GM19099 (cell line): ENCODE data around the gene ZNF396.

ENCODE experiments used
- POLR2A ChIP-seq: IDR thresholded peaks from 3 replicates; pipeline ENCODE4 v1.6.1; 2011; ENCODE audit warnings: low read depth; ENCODE audit not compliant: insufficient read length; ENCODE audit errors: extremely low read depth

ZNF396 gene

DNA sequence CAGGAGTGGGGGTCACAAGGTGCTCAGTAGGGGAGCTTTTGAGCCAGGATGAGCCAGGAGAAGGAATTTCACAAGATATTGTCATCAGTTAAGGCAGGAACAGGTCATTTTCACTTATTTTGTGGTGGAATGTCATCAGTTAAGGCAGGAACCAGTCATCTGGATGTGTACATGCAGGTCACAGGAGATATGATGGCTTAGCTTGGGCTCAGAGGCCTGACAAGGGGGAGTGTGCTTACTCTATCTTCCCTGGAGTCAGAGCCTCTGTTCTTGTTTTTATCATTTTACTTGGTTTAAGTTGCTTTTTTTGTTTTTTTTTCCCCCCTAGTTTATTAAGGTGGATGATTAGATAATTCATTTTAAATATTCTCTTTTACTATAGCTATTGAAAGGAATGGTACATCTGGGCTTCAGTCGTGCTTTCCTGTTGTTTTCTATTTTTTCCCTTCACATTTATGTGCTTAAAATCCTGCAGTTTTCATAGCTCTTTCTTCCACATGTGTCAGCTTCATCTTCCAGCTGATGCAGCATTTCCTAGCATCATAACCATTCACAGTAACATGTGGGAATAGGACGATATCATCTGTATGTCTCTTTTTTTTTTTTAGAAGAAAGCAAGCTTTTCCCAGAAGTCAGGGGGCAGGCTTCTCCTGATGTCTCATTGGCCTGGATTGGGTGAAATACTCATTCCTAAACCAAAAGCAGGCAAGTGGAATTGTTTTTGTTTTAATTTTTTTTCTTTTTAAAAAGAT lies 15.4 kb downstream of the ZNF396 start:
- no peak for TF ChIP-seq POLR2A

DNA sequence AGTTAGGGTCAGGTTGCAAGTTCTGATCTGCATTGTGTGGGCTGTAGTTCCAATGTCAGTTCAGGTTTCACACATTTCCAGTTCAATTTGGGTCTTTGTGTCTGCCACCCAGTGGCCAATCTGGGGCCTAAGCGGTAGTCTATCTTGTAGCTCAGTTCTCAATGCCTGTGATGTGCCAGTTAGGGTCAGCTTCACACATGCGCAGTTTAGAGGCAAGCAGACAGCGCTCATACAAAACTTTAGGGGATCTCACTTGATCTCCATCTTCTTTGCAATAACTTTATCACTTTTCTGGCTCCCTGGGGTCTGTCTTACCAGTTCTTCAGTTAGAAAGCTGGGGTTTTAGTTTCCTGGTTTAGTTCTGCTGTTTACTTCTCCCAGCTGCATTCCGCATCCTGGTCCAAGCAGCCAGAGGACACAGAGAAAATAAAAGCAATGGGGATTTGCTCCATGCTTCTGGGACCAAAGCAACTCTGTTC lies 22.0 kb downstream of the ZNF396 start:
- TF ChIP-seq POLR2A = no peak

DNA sequence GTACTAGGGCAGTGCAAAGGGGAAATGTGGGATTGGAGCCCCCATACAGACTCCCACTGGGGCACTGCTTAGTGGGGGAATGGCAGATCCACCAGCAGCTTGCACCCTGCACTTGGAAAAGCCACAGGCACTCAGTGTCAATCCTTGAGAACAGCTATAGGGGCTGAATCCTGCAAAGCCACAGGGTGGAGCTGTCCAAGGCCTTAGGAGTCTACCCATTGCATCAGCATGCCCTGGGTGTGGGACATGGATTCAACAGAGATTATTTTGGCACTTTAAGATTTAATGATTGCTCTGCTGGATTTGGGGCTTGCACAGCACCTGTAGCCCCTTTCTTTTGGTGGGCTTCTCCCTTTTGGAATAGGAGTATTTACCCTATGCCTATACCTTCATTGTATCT lies 24.4 kb downstream of the ZNF396 start:
- TF ChIP-seq POLR2A = no peak

DNA sequence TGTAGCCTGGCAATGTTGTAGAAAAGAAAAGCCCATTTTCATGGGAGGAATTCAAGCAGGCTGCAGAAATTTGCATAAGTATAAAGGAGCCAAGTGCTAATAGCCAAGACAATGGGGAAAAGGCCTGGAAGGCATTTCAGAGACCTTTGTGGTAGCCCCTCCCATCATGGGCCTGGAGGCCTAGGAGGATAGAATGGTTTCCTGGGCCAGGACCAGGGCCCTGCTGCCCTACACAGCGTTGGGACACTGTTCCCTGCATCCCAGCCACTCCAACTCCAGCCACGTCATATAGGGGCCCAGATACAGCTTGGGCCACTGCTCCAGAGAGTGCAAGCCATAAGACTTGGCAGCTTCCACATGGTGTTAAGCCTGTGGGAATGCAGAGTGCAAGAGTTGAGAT lies 24.9 kb downstream of the ZNF396 start:
- no peak for TF ChIP-seq POLR2A

DNA sequence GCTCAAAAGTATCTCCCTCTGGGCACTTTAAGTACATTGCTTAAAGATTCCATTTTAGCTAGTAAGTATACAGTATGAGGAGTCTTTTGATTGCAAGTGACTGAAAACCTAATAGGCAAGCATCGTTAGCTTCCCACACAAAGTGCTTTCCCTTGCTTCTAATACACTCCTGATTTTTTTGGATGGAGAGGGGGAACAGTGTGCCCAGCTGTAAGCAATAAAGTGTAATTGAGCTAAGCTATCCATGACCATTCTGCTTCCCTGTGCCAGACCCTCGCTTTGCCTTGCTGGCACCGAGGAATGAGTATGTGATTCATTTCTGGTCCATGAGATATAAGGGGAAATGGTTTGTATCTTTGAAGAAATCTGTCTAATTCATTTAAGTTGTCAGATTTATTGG lies 29.1 kb downstream of the ZNF396 start:
- TF ChIP-seq POLR2A = no peak

DNA sequence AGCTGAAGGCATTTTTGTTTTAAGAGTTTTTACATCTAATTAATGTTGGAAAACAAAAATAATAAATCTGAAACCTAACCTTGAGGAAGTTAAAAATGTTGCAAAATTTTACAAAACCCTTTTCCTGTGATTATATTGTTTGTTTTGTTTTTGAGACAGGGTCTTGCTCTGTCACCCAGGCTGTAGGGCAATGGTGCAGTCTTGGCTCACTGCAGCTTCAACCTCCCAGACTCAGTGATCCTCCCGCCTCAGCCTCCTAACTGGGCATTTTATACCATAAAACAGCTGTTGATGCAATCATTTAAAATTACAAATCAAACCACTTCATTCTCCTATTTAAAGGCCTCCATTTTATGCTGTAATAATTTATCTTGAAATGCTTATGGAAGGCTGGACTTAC lies 31.2 kb downstream of the ZNF396 start:
- no peak for TF ChIP-seq POLR2A

DNA sequence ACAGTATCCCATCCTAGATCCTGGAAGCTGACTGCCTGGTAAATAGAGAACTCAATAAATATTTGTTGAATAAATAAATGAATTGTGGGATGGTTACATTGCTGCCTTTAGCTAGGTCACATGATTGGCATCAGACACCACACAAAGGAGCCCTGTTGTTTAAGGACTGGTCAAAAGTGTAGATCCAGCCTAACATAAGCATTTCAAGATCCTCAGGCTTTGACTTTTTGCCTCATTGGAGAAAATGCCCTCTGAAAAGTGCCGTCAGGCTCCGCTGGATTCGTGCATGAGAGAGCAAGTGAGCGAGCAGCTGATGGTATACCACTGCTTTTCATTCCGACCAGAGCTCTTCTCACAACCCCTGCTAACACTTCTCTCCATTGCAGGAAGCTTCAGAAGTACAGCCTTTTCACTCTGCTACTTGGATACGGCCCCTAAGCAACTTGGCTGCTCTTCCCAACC lies 31.6 kb downstream of the ZNF396 start:
- TF ChIP-seq POLR2A = no peak

DNA sequence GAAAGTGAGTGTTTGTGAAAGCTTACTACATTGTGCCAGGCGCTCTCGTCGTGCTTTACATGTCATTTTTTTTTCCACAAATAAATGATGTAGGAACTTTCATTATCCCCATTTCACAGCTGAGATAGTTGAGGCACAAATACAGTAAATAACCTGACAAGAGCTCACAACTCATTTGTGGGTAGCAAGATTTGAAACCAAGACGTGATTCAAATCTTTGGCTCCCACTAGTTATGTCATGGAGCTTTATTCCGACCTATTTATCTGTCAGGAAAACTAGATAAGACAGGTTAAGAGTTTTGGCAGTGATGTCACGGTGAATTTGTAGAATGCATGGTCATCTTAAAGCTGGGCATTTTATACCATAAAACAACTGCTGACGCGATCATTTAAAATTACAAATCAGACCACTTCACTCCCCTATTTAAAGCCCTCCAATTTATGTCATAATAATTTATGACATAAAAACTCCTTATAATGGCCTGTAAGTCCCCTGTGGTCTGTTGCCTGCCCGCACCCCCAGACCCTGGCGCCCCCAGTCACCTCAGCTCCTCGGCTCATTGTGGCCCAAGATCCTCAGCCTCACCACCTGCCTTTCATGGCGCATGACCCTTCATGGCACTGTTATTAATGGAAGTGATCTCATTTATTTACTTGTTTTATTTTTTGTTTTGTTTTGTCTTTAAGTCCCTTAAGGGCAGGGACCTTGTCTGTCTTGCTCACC lies 32.2 kb downstream of the ZNF396 start:
- no peak for TF ChIP-seq POLR2A

DNA sequence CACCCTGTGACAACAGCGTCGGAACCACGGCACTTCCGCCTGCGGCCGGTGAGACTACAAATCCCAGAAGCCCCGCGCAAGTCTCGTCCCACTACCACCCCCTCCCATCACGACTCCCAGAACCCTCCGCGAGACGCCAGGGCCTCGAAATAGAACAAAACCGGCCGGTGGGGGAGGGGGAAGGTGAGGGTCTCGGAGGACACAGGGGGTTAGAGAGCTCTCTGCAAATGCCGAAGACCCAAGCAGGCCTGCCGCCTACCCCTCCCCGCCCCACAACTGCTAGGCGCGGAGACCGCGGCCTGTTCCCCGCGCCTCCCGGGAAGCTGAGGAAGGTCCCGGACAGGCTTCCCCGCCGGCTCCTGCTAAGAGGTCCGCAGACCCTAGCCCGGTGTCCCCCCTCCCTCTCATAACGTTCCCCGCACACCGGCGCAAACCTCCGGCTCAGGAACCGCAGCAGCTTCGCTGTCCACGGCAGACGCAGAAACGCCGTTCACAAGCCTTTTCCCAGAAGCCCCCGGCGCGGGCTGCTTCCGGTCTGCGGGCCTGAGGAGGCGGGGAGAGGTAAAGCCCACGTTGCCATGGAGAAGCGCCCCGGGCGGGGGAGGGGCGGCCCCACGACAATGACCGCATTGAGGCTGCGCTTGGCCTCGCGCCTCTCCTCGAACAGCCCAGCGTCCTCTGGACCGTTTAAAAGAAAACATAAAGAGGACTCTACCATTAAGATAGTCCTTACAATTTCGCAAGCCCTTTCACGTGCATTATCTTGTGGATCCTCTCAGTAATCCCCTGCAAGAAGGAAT lies 33.0 kb downstream of the ZNF396 start, which contains the start of gene ZNF24:
TSS of gene ZNF24 (minus strand) at position 485 of the 800 bp plus-strand sequence. CDS start 3,770 bp downstream, outside the sequence.
- peak; percentile 85 for TF ChIP-seq POLR2A

DNA sequence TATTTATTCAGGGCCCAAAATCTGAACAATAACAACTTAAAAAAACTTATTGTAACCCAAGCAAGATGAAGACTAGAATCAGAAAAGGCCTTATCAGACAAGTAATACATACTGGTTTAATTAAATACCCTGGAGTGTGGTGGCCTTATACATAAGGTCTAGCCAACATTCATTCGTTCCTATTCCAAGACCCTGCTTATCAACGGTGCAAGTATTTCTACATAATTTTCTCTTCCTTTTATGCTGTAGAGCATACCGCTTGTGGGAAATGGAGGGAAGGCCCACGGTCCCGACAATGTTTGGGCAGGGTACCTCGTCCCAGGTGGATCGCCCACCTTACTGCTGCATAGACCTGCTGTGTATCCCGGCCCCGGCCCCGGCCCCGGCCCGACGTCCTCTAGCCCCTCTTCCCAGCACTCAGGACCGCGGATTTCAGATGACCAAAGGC lies 33.6 kb downstream of the ZNF396 start:
- TF ChIP-seq POLR2A = no peak

DNA sequence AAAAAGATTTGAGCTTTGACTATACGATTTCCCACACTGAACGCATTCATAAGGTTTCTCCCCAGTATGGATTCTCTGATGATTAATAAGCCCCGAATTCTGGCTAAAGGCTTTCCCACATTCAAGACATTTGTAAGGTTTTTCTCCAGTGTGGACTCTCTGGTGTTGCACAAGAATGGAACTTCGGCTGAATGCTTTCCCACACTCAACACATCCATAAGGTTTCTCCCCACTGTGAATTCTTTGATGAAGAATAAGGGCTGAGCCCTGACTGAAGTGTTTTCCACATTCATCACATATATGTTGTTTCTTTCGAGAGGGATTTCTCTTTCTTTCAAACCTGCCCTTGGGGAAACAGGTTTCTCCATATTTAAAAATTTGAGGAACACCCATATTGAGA lies 39.9 kb downstream of the ZNF396 start:
- no peak for TF ChIP-seq POLR2A

DNA sequence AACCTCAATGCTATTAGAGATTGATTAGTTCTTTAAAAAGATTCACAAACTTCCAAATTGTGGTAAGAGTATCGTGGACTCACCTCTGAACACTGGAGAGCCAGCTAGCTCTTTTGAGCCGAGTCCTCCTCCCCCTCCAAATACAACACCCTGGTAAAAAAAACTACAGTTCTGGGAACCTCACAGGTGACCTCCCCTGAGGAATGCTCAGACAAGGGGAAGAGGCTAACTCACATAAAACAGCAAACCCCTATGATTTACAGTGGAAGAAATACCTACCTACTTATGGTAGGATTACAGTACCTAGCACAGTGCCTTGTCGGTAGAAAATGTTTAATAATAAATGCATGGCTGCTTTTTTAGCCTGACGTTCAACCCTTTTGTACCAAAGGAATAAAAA lies 41.3 kb downstream of the ZNF396 start:
- TF ChIP-seq POLR2A = no peak

DNA sequence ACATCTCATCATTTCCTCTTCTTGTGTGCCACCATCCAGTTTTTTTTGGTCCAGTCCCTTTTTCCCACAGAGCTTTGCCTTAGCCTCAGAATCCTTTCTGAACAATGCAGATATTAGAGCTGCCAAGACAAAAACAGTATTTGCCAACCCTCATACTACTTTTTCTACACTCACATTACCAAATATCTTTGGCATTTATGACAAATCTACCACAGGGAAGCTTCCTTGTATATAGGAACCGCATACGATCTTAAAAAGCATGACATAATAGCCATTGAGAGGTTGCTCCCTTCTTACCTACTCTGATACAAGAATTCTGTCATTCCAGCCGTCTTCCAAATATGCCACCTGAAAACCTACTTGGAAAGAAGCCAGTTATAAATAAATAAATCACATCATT lies 42.3 kb downstream of the ZNF396 start:
- TF ChIP-seq POLR2A = no peak

DNA sequence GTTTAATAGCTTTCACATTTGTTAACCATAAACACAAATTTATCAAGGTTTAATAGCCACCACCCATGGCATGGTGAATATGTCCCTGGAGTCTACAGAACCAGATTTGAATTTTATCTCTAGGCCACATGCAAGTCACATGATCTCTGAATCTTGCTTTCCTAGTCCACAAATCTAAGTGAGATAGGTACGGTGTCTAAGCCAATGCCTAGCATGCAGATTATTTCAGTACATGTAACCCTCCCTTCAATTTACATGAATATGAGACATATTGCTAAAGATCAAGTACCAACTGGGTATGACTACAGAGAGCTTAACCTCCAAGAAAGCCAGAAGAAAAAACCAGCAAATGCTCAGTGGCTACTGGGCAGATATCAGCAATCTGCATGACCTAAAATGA lies 42.9 kb downstream of the ZNF396 start:
- no peak for TF ChIP-seq POLR2A

DNA sequence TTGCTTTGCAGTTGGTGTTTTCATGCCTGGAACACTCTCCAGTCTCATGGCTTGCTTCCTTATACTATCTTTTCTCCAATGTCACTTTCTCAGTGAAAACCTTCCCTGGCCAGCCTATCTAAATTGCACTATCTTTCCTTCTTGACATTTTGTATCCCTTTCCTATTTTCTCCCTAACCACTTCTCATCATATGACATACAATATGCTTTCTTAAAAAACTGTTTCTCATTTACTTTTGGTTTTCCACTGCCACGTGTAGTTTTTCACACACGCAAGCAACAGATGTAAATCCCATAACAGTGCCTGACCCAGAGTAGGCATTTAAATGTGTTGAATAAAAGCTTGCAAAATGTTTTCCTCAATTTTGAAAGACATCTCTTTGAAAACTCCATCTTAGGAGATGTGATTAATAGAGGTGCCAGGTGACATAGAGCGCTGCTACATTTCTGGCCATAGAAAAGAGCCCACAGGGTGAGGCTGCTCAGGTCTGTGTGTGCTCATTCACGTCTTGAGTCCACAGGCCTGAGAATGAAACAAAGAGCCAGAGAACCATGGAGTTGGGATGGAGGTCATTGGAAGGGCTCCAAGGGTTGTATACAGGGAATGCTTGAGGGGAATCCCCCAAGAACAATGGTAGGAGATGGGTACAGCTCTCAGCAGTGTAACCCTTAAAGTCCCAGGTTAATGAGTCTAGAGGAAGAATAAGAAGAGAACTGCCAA lies 45.6 kb downstream of the ZNF396 start:
- TF ChIP-seq POLR2A = no peak

DNA sequence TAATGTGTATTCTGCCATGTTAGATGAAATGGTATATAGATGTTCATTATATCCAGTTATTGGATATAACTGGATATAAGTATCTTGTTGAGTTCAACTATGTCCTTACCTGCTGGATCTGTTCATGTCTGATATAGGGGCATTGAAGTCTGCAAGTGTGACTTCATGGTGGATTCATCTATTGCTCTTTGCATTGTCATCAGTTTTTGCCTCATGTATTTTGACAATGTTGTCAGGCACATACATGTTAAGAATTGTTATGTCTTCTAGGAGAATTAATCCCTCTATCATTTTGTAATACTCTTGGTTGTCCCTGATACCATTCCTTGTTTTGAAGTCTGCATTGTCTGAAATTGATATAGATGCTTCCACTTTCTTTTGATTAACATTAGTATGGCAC lies 48.3 kb downstream of the ZNF396 start:
- no peak for TF ChIP-seq POLR2A
